HCT116 (cell line): ENCODE data around the gene AQP5. TPM values are rescaled to one million over a fixed set of nuclear protein-coding genes. Genes with fewer than 3 reads are reported as not detected.

Experiments used
- ATAC-seq: fragments of 200-7000 bp; cut with Tn5 transposase; 2 replicates; pipeline ENCODE4 v1.9.1; 2020; ENCODE audit warnings: mild to moderate bottlenecking, moderate library complexity
- BruUV-seq: library from RNA; stranded (reverse); fragments of 400-500 nt; replicated peaks from 2 replicates; lab custom pipeline; 2021; lab: Mats Ljungman, UMichigan
- CTCF ChIA-PET: fragments of 300-600 bp; sonication (Branson Sonifier 250); formaldehyde crosslinking; loops from one replicate; lab custom pipeline; 2021; ENCODE audit warnings: antibody characterized with exemption; lab: Charles Lee
- POLR2A ChIA-PET: fragments of 300-600, 350-600 bp; sonication (Branson Sonifier 250); formaldehyde crosslinking; loops from one replicate; lab custom pipeline; 2021; ENCODE audit warnings: antibody characterized with exemption; lab: Charles Lee
- RAD21 ChIA-PET, 2 experiments: fragments of 300-600 bp; sonication (Branson Sonifier 250); formaldehyde crosslinking; loops; one replicate each; lab custom pipeline; 2023; ENCODE audit warnings: low total read pairs in 2 of 2; ENCODE audit not compliant: uncharacterized antibody in 2 of 2, unreplicated experiment in 2 of 2, low non-redundant PET in 1 of 2; lab: Charles Lee
- DNase-seq: peaks from one replicate; pipeline ENCODE4 v3.0.0-alpha.2; 2010; ENCODE audit warnings: low read depth, low spot score
- H2AFZ ChIP-seq: fragments of 200-600 bp; shearing (Covaris generic), sonication (generic); 2 replicates; pipeline ENCODE4 v1.6.1; 2017; ENCODE audit warnings: low read depth, mixed run types, mixed read lengths, antibody characterized with exemption, low read length; ENCODE audit not compliant: poor library complexity, severe bottlenecking
- H3K27ac ChIP-seq: 2 replicates; pipeline ENCODE4 v1.5.1; 2012; ENCODE audit warnings: low read depth, low read length
- H3K27me3 ChIP-seq: fragments of 200-600 bp; sonication (generic); 2 replicates; pipeline ENCODE4 v1.6.1; 2016; ENCODE audit warnings: mixed run types, low read length, mixed read lengths; ENCODE audit not compliant: insufficient read depth
- H3K36me3 ChIP-seq, 2 experiments: fragments of 200-500 bp in 1 of 2; fragments of 200-600 bp in 1 of 2; sonication (Bioruptor generic) in 1 of 2; sonication (generic) in 1 of 2; 2 replicates each; pipeline versions ENCODE4 v1.5.1 to v1.6.1; 2014 to 2016; ENCODE audit warnings: low read length in 2 of 2, inconsistent platforms in 1 of 2, mixed read lengths in 1 of 2, mixed run types in 1 of 2; ENCODE audit not compliant: insufficient read depth in 2 of 2, control insufficient read depth in 1 of 2
- H3K4me1 ChIP-seq, 2 experiments: fragments of 200-600 bp in 1 of 2; sonication (generic) in 1 of 2; 2 replicates each; pipeline versions ENCODE4 v1.5.1 to v1.6.1; 2012 to 2017; ENCODE audit warnings: low read length in 2 of 2, inconsistent platforms in 1 of 2, mild to moderate bottlenecking in 1 of 2, mixed read lengths in 1 of 2, mixed run types in 1 of 2, moderate library complexity in 1 of 2; ENCODE audit not compliant: insufficient read depth in 2 of 2, control insufficient read depth in 1 of 2
- H3K4me2 ChIP-seq: fragments of 200-600 bp; sonication (generic); 2 replicates; pipeline ENCODE4 v1.6.1; 2017; ENCODE audit warnings: mixed run types, low read length, mixed read lengths
- H3K4me3 ChIP-seq, 2 experiments: fragments of 200-600 bp in 1 of 2; sonication (generic) in 1 of 2; replicated peaks in 1 of 2; 2 replicates each; pipeline ENCODE4 v1.5.1; 2011 to 2016; ENCODE audit warnings: low read length in 2 of 2, control low read depth in 1 of 2, low read depth in 1 of 2, mild to moderate bottlenecking in 1 of 2, mixed read lengths in 1 of 2, mixed run types in 1 of 2
- H3K79me2 ChIP-seq: fragments of 200-600 bp; sonication (generic); 2 replicates; pipeline ENCODE4 v1.6.1; 2017; ENCODE audit warnings: mild to moderate bottlenecking, mixed run types, low read length, moderate library complexity, mixed read lengths; ENCODE audit not compliant: insufficient read depth
- H3K9ac ChIP-seq: fragments of 200-600 bp; sonication (generic); 2 replicates; pipeline ENCODE4 v1.6.1; 2016; ENCODE audit warnings: low read length, mixed read lengths
- H3K9me2 ChIP-seq: fragments of 200-600 bp; sonication (generic), shearing (Covaris generic); 2 replicates; pipeline ENCODE4 v1.6.1; 2017; ENCODE audit warnings: mixed run types, mild to moderate bottlenecking, moderate library complexity; ENCODE audit not compliant: insufficient read depth
- H3K9me3 ChIP-seq, 2 experiments: fragments of 200-500 bp in 1 of 2; fragments of 200-600 bp in 1 of 2; sonication (Bioruptor generic) in 1 of 2; sonication (generic) in 1 of 2; 2 replicates each; pipeline ENCODE4 v1.6.1; 2014 to 2017; ENCODE audit warnings: low read length in 2 of 2, mixed read lengths in 2 of 2, inconsistent platforms in 1 of 2, low read depth in 1 of 2, mild to moderate bottlenecking in 1 of 2, mixed run types in 1 of 2, moderate library complexity in 1 of 2; ENCODE audit not compliant: control insufficient read depth in 1 of 2, insufficient read depth in 1 of 2
- H4K20me1 ChIP-seq: fragments of 200-600 bp; sonication (generic), shearing (Covaris generic); 2 replicates; pipeline ENCODE4 v1.6.1; 2017; ENCODE audit warnings: mixed run types, mild to moderate bottlenecking, moderate library complexity; ENCODE audit not compliant: insufficient read depth
- ATF3 ChIP-seq: IDR thresholded peaks from 2 replicates; pipeline ENCODE4 v1.6.1; 2012
- CBX3 ChIP-seq: IDR thresholded peaks from 2 replicates; pipeline ENCODE4 v1.6.1; 2012; ENCODE audit warnings: low read depth
- CEBPB ChIP-seq: IDR thresholded peaks from 2 replicates; pipeline ENCODE4 v1.6.1; 2012; ENCODE audit warnings: low read depth
- CTCF ChIP-seq, 3 experiments: fragments of 200-600 bp in 1 of 3; sonication (generic) in 1 of 3; IDR thresholded peaks in 2 of 3; conservative IDR thresholded peaks in 1 of 3; 2 replicates each; pipeline ENCODE4 v1.5.1; 2012 to 2017; ENCODE audit warnings: low read depth in 2 of 3, low read length in 2 of 3, antibody characterized with exemption in 1 of 3, borderline replicate concordance in 1 of 3, control low read depth in 1 of 3, mild to moderate bottlenecking in 1 of 3, mixed read lengths in 1 of 3, mixed run types in 1 of 3, moderate library complexity in 1 of 3; ENCODE audit not compliant: insufficient read depth in 1 of 3
- ELF1 ChIP-seq: IDR thresholded peaks from 2 replicates; pipeline ENCODE4 v1.6.1; 2012; ENCODE audit warnings: low read depth, borderline replicate concordance
- EZH2phosphoT487 ChIP-seq: fragments of 200-600 bp; IDR thresholded peaks from 2 replicates; pipeline ENCODE4 v1.6.1; 2018; ENCODE audit warnings: antibody characterized with exemption, borderline replicate concordance
- MAX ChIP-seq: IDR thresholded peaks from 2 replicates; pipeline ENCODE4 v1.6.1; 2012
- REST ChIP-seq: IDR thresholded peaks from 2 replicates; pipeline ENCODE4 v1.6.1; 2012; ENCODE audit warnings: low read depth
- SP1 ChIP-seq: IDR thresholded peaks from 2 replicates; pipeline ENCODE4 v1.6.1; 2012; ENCODE audit warnings: low read depth
- SRF ChIP-seq: IDR thresholded peaks from 2 replicates; pipeline ENCODE4 v1.6.1; 2012; ENCODE audit warnings: low read depth
- TCF7L2 ChIP-seq: IDR thresholded peaks from 2 replicates; pipeline ENCODE4 v1.7.0; 2011; ENCODE audit warnings: borderline replicate concordance, inconsistent platforms; ENCODE audit not compliant: insufficient read depth, insufficient read length; ENCODE audit errors: extremely low read depth
- ZNF274 ChIP-seq: fragments of 200-500 bp; sonication (Bioruptor generic); IDR thresholded peaks from 2 replicates; pipeline ENCODE4 v1.6.1; 2014; ENCODE audit warnings: mild to moderate bottlenecking, low read depth, low read length, inconsistent platforms
- intact Hi-C: fragments of 100-400 bp; cut with micrococcal nuclease; formaldehyde crosslinking; loops from 2 replicates; pipeline ENCODE4 v1.10.0; 2022
- total RNA-seq: library from RNA; stranded (reverse); gene quantifications from one replicate; pipeline ENCODE4 v1.2.1, GENCODE V29; 2021; ENCODE audit not compliant: unreplicated experiment

Gene AQP5
- total RNA-seq, 1 experiment from 2014 or later, result not detected

GRCh38 chr12:49974677-49975317 lies 13.1 kb downstream of the AQP5 start:
- intact Hi-C loops, result no loop called here
- no peaks in the 10 kb centered on the region for H3K36me3 ChIP-seq
- no peak overlapping the region for H2AFZ ChIP-seq
- no peak overlapping the region for H3K4me3 ChIP-seq
- ChIA-PET RAD21 (no interaction called here), POLR2A (no interaction called here), CTCF (interaction anchor here (0.6 to 1.1 kb wide), 3 partner anchors 12 to 96 kb away, joined by 3 to 4 read pairs (median 3); no protein-coding TSS in a partner anchor)
- no peak overlapping the region for H3K4me2 ChIP-seq
- H3K4me1 ChIP-seq, result no peaks in the 10 kb centered on the region
- H3K9me3 ChIP-seq, result no peaks in the 10 kb centered on the region
- no peaks in the 10 kb centered on the region for H4K20me1 ChIP-seq
- H3K27ac ChIP-seq, result no peak overlapping the region
- no peak for DNase-seq
- no peaks in the 10 kb centered on the region for H3K9me2 ChIP-seq
- 0 out of 2 replicates have a peak, but pooled peaks cover 5% of the 10 kb centered on the region for H3K27me3 ChIP-seq
- no TSS peak for BruUV-seq
- ATAC-seq, result no peak
- TF ChIP-seq CEBPB, result no peak
- no peak for TF ChIP-seq MAX
- TF ChIP-seq ELF1, result no peak
- H3K9ac ChIP-seq, result no peak overlapping the region
- no peaks in the 10 kb centered on the region for H3K79me2 ChIP-seq

GRCh38 chr12:49975318-49975761 lies 13.7 kb downstream of the AQP5 start:
- no peaks in the 10 kb centered on the region for H3K36me3 ChIP-seq
- ATAC-seq (no peak), DNase-seq (no peak)
- no peaks in the 10 kb centered on the region for H4K20me1 ChIP-seq
- BruUV-seq, result no TSS peak
- H3K4me3 ChIP-seq, result no peak overlapping the region
- intact Hi-C loops, result no loop called here
- H3K4me1 ChIP-seq, result no peaks in the 10 kb centered on the region
- H3K79me2 ChIP-seq, result no peaks in the 10 kb centered on the region
- no peak overlapping the region for H3K27ac ChIP-seq
- ChIA-PET RAD21 (no interaction called here), POLR2A (no interaction called here), CTCF (interaction anchor here (1.0 to 1.1 kb wide), 3 partner anchors 8 to 95 kb away, joined by 3 to 4 read pairs (median 4); no protein-coding TSS in a partner anchor)
- H3K9me2 ChIP-seq, result no peaks in the 10 kb centered on the region
- no peaks in the 10 kb centered on the region for H3K9me3 ChIP-seq
- H3K4me2 ChIP-seq, result no peak overlapping the region
- H2AFZ ChIP-seq, result no peak overlapping the region
- H3K27me3 ChIP-seq, result 0 out of 2 replicates have a peak, but pooled peaks cover 5% of the 10 kb centered on the region
- H3K9ac ChIP-seq, result no peak overlapping the region
- TF ChIP-seq CTCF (IDR thresholded peaks at IDR 0.05 in 2 of 3, conservative IDR thresholded peaks at IDR 0.05 in 1 of 3; ENCODE audit: borderline replicate concordance in 1 of 3, insufficient read depth in 1 of 3, low read depth in 2 of 3, low read length in 2 of 3) (no peak), SRF (no peak), EZH2phosphoT487 (no peak), ATF3 (no peak), CBX3 (no peak), REST (no peak), ZNF274 (no peak), TCF7L2 (no peak), MAX (no peak), SP1 (no peak)
